HepG2 (cell line): Measurements from ENCODE around the gene LURAP1L. TPM values are rescaled to one million over a fixed set of nuclear protein-coding genes. Genes with fewer than 3 reads are reported as not detected.

Source experiments
- ARHGAP35 ChIP-seq: sonication (generic); formaldehyde crosslinking; IDR thresholded peaks from 2 replicates; pipeline ENCODE4 v1.9.0; 2022; ENCODE audit warnings: mild to moderate bottlenecking, inconsistent platforms, moderate library complexity, missing genetic modification reagents, borderline replicate concordance
- ARID4A ChIP-seq: sonication (generic); formaldehyde crosslinking; IDR thresholded peaks from 2 replicates; pipeline ENCODE4 v1.5.0; 2020; ENCODE audit warnings: mild to moderate bottlenecking, missing genetic modification reagents, borderline replicate concordance
- CHD2 ChIP-seq: IDR thresholded peaks from 2 replicates; pipeline ENCODE4 v1.6.1; 2011; ENCODE audit warnings: low read depth, low read length, improper control_type of control experiment
- HBP1 ChIP-seq: IDR thresholded peaks from 2 replicates; pipeline ENCODE4 v1.6.1; 2016; ENCODE audit warnings: low read depth, control low read depth
- JDP2 ChIP-seq: sonication (generic); formaldehyde crosslinking; IDR thresholded peaks from 2 replicates; pipeline ENCODE4 v1.8.1; 2022; ENCODE audit warnings: missing genetic modification reagents, borderline replicate concordance
- LCORL ChIP-seq, 2 experiments: fragments of 450-650 bp in 1 of 2; sonication (generic) in 1 of 2; formaldehyde crosslinking in 1 of 2; IDR thresholded peaks; 2 replicates each; pipeline versions ENCODE4 v1.5.0 to v1.6.1; 2017 to 2020; ENCODE audit warnings: antibody characterized with exemption in 1 of 2, missing genetic modification reagents in 1 of 2
- MYC ChIP-seq: sonication (generic); formaldehyde crosslinking; IDR thresholded peaks from 2 replicates; pipeline ENCODE4 v1.9.0; 2021; ENCODE audit warnings: missing genetic modification reagents, borderline replicate concordance
- NFE2L1 ChIP-seq: sonication (generic); formaldehyde crosslinking; IDR thresholded peaks from 2 replicates; pipeline ENCODE4 v1.4.0; 2020; ENCODE audit warnings: missing genetic modification reagents, mild to moderate bottlenecking, borderline replicate concordance
- NRL ChIP-seq: sonication (generic); formaldehyde crosslinking; IDR thresholded peaks from 2 replicates; pipeline ENCODE4 v1.5.0; 2020; ENCODE audit warnings: missing genetic modification reagents, mild to moderate bottlenecking, moderate library complexity, borderline replicate concordance
- RAD51 ChIP-seq: fragments of 450-650 bp; IDR thresholded peaks from 2 replicates; pipeline ENCODE4 v1.6.1; 2016; ENCODE audit warnings: borderline replicate concordance
- SP5 ChIP-seq: IDR thresholded peaks from 2 replicates; pipeline ENCODE4 v1.6.1; 2016; ENCODE audit warnings: low read depth, borderline replicate concordance
- TOE1 ChIP-seq: sonication (generic); formaldehyde crosslinking; IDR thresholded peaks from 2 replicates; pipeline ENCODE4 v1.4.0; 2020; ENCODE audit warnings: mild to moderate bottlenecking, missing genetic modification reagents
- ZC3H13 ChIP-seq: sonication (generic); formaldehyde crosslinking; IDR thresholded peaks from 2 replicates; pipeline ENCODE4 v1.8.1; 2023; ENCODE audit warnings: mild to moderate bottlenecking, missing genetic modification reagents, moderate library complexity
- ZKSCAN8 ChIP-seq: IDR thresholded peaks from 2 replicates; pipeline ENCODE4 v1.6.1; 2016; ENCODE audit warnings: borderline replicate concordance, missing genetic modification reagents, missing compliant biosample characterization
- ZNF10 ChIP-seq: sonication (generic); formaldehyde crosslinking; IDR thresholded peaks from 2 replicates; pipeline ENCODE4 v1.4.0; 2020; ENCODE audit warnings: mild to moderate bottlenecking, low read depth, missing genetic modification reagents, borderline replicate concordance
- ZNF253 ChIP-seq: sonication (generic); formaldehyde crosslinking; IDR thresholded peaks from 2 replicates; pipeline ENCODE4 v1.8.0; 2022; ENCODE audit warnings: mild to moderate bottlenecking, missing genetic modification reagents, borderline replicate concordance
- ZNF354B ChIP-seq: sonication (generic); formaldehyde crosslinking; IDR thresholded peaks from 2 replicates; pipeline ENCODE4 v1.8.0; 2022; ENCODE audit warnings: mild to moderate bottlenecking, missing genetic modification reagents
- ZNF614 ChIP-seq: IDR thresholded peaks from 2 replicates; pipeline ENCODE4 v1.6.1; 2018; ENCODE audit warnings: missing biosample characterization, missing genetic modification reagents, inconsistent platforms, borderline replicate concordance
- ZNF639 ChIP-seq: conservative IDR thresholded peaks from 2 replicates; pipeline ENCODE4 v1.6.1; 2018; ENCODE audit warnings: missing genetic modification reagents
- polyA plus RNA-seq, 8 experiments: library from polyadenylated mRNA; depleted of rRNA in 3 of 8; stranded (reverse) in 7 of 8; unstranded in 1 of 8; fragments of >200 nt; fragmentation: Illumina TruSeq in 4 of 8; extraction: Trizol in 4 of 8; gene quantifications; 2 replicates each; pipeline versions ENCODE4 v1.2.1 to v1.2.3, GENCODE V29; 2011 to 2016; ENCODE audit warnings: low read depth in 4 of 8, missing spikeins in 1 of 8, mixed read lengths in 1 of 8; ENCODE audit not compliant: insufficient read depth in 1 of 8
- total RNA-seq, 5 experiments: library from RNA; depleted of rRNA; stranded (reverse); fragments of >200 nt; fragmentation: Illumina TruSeq; extraction: Trizol; gene quantifications; 2 replicates each; pipeline ENCODE4 v1.2.3, GENCODE V29; 2016; ENCODE audit warnings: low read depth in 1 of 5

Gene LURAP1L
- total and polyA plus RNA-seq, 2 of the 13 experiments (the other 11 are each of a cell fraction or from before 2014, with no cell fraction given) = 6.7 to 16.6 TPM

GRCh38 chr9:12776513-12777055 is 1.8 kb downstream of the LURAP1L start (continued):
- TF ChIP-seq RAD51 = no peak
- TF ChIP-seq SP5 (CRISPR knock-in tag) = peak; percentile 79
- no peak for TF ChIP-seq TOE1 (CRISPR knock-in tag)
- no peak for TF ChIP-seq LCORL (IDR thresholded peaks at IDR 0.05)
- peak; percentile 5; the same call in 1 of the 2 replicates for TF ChIP-seq LCORL (CRISPR knock-in tag; IDR thresholded peaks at IDR 0.05)
- no peak for TF ChIP-seq ZNF639
- no peak for TF ChIP-seq ZNF253 (CRISPR knock-in tag)
- TF ChIP-seq MYC (CRISPR knock-in tag) = no peak
- TF ChIP-seq NRL (CRISPR knock-in tag) = no peak
- no peak for TF ChIP-seq NFE2L1
- no peak for TF ChIP-seq HBP1 (CRISPR knock-in tag)
- TF ChIP-seq ARID4A (CRISPR knock-in tag) = no peak; the same call in 1 of the 2 replicates
- TF ChIP-seq ZKSCAN8 = no peak
- TF ChIP-seq ARHGAP35 (CRISPR knock-in tag) = no peak
- TF ChIP-seq CHD2 = no peak
- no peak for TF ChIP-seq ZC3H13 (CRISPR knock-in tag)
- TF ChIP-seq ZNF10 = no peak
- TF ChIP-seq ZNF614 (CRISPR knock-in tag) = no peak
- TF ChIP-seq ZNF354B (CRISPR knock-in tag) = no peak
- no peak for TF ChIP-seq JDP2 (CRISPR knock-in tag)
